RWPE1 (cell line): ENCODE results near the gene WDFY1.
A peak's percentile ranks its signal among the peaks of the same experiment; 100 is the strongest.

Experiments used
- CTCF ChIA-PET: fragments of 350-600 bp; sonication (Branson Sonifier 250); formaldehyde crosslinking; extraction: SDS; loops from one replicate; lab custom pipeline; 2021; lab: Yijun Ruan, JAX
- POLR2A ChIA-PET: fragments of 400-600 bp; formaldehyde crosslinking; extraction: SDS; loops from one replicate; lab custom pipeline; 2020; ENCODE audit warnings: antibody characterized with exemption; ENCODE audit not compliant: low non-redundant PET; lab: Yijun Ruan, JAX
- DNase-seq: peaks from one replicate; pipeline ENCODE4 v3.0.0; 2012; ENCODE audit warnings: low spot score
- H3K27ac ChIP-seq: fragments of 450-650 bp; 2 replicates; pipeline ENCODE4 v1.5.1; 2017
- CTCF ChIP-seq: fragments of 450-650 bp; conservative IDR thresholded peaks from 2 replicates; pipeline ENCODE4 v1.5.1; 2017; ENCODE audit warnings: low read depth, mild to moderate bottlenecking

Gene WDFY1

GRCh38 chr2:223969315-223969714 lies 24.2 kb upstream of the WDFY1 start:
- DNase-seq, result no peak
- H3K27ac ChIP-seq, result no peak overlapping the region
- POLR2A ChIA-PET, result no interaction called here
- no peak for TF ChIP-seq CTCF
- CTCF ChIA-PET, result interaction anchor here (0.6 to 5.0 kb wide), 9 partner anchors 8 to 400 kb away, joined by 3 to 76 read pairs (median 6); no protein-coding TSS in a partner anchor

- ChIA-PET POLR2A (no interaction called here), CTCF (interaction anchor here (0.7 kb wide), 1 partner anchor 43 kb away, joined by 4 read pairs; no protein-coding TSS in a partner anchor)
- no peak for TF ChIP-seq CTCF
- DNase-seq, result no peak
- peak overlapping the region; percentile 49; the same call in 1 of the 2 replicates for H3K27ac ChIP-seq
These were observed 22.8 kb upstream of the WDFY1 start for GRCh38 chr2:223967981-223968380.

- CTCF ChIA-PET, result no interaction called here
- TF ChIP-seq CTCF, result no peak
- POLR2A ChIA-PET, result interaction anchor here (0.6 kb wide), 1 partner anchor 666 kb away, joined by 6 read pairs; no protein-coding TSS in a partner anchor
- no peak for DNase-seq
- no peak overlapping the region for H3K27ac ChIP-seq
These were observed 14.6 kb upstream of the WDFY1 start for GRCh38 chr2:223959688-223960087.

- CTCF ChIA-PET, result interaction anchor here (0.6 to 1.1 kb wide), 4 partner anchors 13 to 519 kb away, joined by 3 to 4 read pairs (median 4); no protein-coding TSS in a partner anchor
- no peak for TF ChIP-seq CTCF
- POLR2A ChIA-PET, result no interaction called here
- peak within 1 kb of the TSS; percentile 77 for H3K27ac ChIP-seq
- DNase-seq, result peak; percentile 94
These were observed 12.1 kb upstream of the WDFY1 start, which contains the start of gene MRPL44 for GRCh38 chr2:223957092-223957851. MRPL44 (plus strand) TSS chr2:223957463; CDS start chr2:223957473, 10 bp downstream.

GRCh38 chr2:223956300-223956699 lies 11.2 kb upstream of the WDFY1 start:
- no peak overlapping the region for H3K27ac ChIP-seq
- ChIA-PET POLR2A (no interaction called here), CTCF (interaction anchor here (0.6 kb wide), 1 partner anchor 261 kb away, joined by 4 read pairs; no protein-coding TSS in a partner anchor)
- TF ChIP-seq CTCF, result no peak
- peak; percentile 54 for DNase-seq

GRCh38 chr2:223954401-223954800 lies 9.3 kb upstream of the WDFY1 start:
- no peak overlapping the region for H3K27ac ChIP-seq
- POLR2A ChIA-PET, result no interaction called here
- no peak for DNase-seq
- CTCF ChIA-PET, result interaction anchor here (0.7 kb wide), 1 partner anchor 180 kb away, joined by 3 read pairs; no protein-coding TSS in a partner anchor
- TF ChIP-seq CTCF, result no peak
